Endothelial cell of umbilical vein (primary cell): Measurements from ENCODE around the gene SLAMF1. TPM values are rescaled to one million over a fixed set of nuclear protein-coding genes. Genes with fewer than 3 reads are reported as not detected.

Experiments
- BruUV-seq: library from RNA; stranded (reverse); fragments of 400-500 nt; replicated peaks from 2 replicates; lab custom pipeline; 2021; lab: Mats Ljungman, UMichigan
- CTCF ChIA-PET: fragments of 300-600, 350-600 bp; sonication (Branson Sonifier 250); formaldehyde crosslinking; loops from one replicate; lab custom pipeline; 2021; ENCODE audit warnings: antibody characterized with exemption, inconsistent platforms; lab: Charles Lee
- POLR2A ChIA-PET: fragments of 300-600, 350-600 bp; sonication (Branson Sonifier 250); formaldehyde crosslinking; loops from one replicate; lab custom pipeline; 2021; ENCODE audit warnings: antibody characterized with exemption, inconsistent platforms; lab: Charles Lee
- DNase-seq: peaks from one replicate; pipeline ENCODE4 v3.0.0-alpha.2; 2011; ENCODE audit warnings: low read depth, low spot score
- FAIRE-seq: peaks from 2 replicates; lab custom pipeline; 2011; peaks lifted over from hg19 to GRCh38; lab: Jason Lieb, UNC
- H2AFZ ChIP-seq: 2 replicates; pipeline ENCODE4 v1.6.0; 2012; ENCODE audit warnings: low read depth, low read length, control low read depth, inconsistent platforms
- H3K27ac ChIP-seq: 2 replicates; pipeline ENCODE4 v1.5.1; 2011; ENCODE audit warnings: low read depth, mild to moderate bottlenecking, control low read depth, low read length, moderate library complexity; ENCODE audit not compliant: insufficient read depth
- H3K27me3 ChIP-seq, 2 experiments: 2 replicates each; pipeline versions ENCODE4 v1.6.0 to v1.6.1; 2011; ENCODE audit warnings: low read length in 2 of 2, mixed read lengths in 1 of 2; ENCODE audit not compliant: control insufficient read depth in 2 of 2, insufficient read depth in 2 of 2
- H3K36me3 ChIP-seq, 2 experiments: 2 replicates in 1 of 2; 3 replicates in 1 of 2; pipeline ENCODE4 v1.5.1; 2011; ENCODE audit warnings: low read length in 2 of 2, mild to moderate bottlenecking in 1 of 2, moderate library complexity in 1 of 2; ENCODE audit not compliant: control insufficient read depth in 2 of 2, insufficient read depth in 2 of 2; ENCODE audit errors: extremely low read depth in 1 of 2
- H3K4me1 ChIP-seq: 3 replicates; pipeline ENCODE4 v1.5.1; 2011; ENCODE audit warnings: mild to moderate bottlenecking, low read length; ENCODE audit not compliant: control insufficient read depth, insufficient read depth; ENCODE audit errors: extremely low read depth
- H3K4me2 ChIP-seq: 2 replicates; pipeline ENCODE4 v1.6.1; 2011; ENCODE audit warnings: low read length, control low read depth, mixed read lengths; ENCODE audit not compliant: insufficient read depth
- H3K4me3 ChIP-seq, 3 experiments: fragments of 200-600 bp in 1 of 3; sonication (generic), shearing (Covaris generic) in 1 of 3; replicated peaks in 1 of 3; 2 replicates each; pipeline ENCODE4 v1.5.1; 2011 to 2016; ENCODE audit warnings: control low read depth in 3 of 3, low read length in 3 of 3, mild to moderate bottlenecking in 2 of 3, inconsistent platforms in 1 of 3, low read depth in 1 of 3, moderate library complexity in 1 of 3; ENCODE audit not compliant: insufficient read depth in 1 of 3
- H3K79me2 ChIP-seq: 2 replicates; pipeline ENCODE4 v1.6.0; 2012; ENCODE audit warnings: low read length, inconsistent platforms; ENCODE audit not compliant: control insufficient read depth, insufficient read depth
- H3K9ac ChIP-seq: replicated peaks from 2 replicates; pipeline ENCODE3; 2011; ENCODE audit warnings: low read length, control low read depth; ENCODE audit not compliant: insufficient read depth; ENCODE audit errors: extremely low read depth
- H3K9me1 ChIP-seq: replicated peaks from 3 replicates; pipeline ENCODE4 v1.6.0; 2011; ENCODE audit warnings: mild to moderate bottlenecking, low read length; ENCODE audit not compliant: control insufficient read depth, insufficient read depth; ENCODE audit errors: extremely low read depth
- H3K9me3 ChIP-seq: replicated peaks from 2 replicates; pipeline ENCODE4 v1.5.1; 2012; ENCODE audit warnings: low read length, inconsistent platforms; ENCODE audit not compliant: control insufficient read depth, insufficient read depth
- H4K20me1 ChIP-seq: replicated peaks from 2 replicates; pipeline ENCODE3; 2011; ENCODE audit warnings: mild to moderate bottlenecking, low read length; ENCODE audit not compliant: control insufficient read depth, insufficient read depth; ENCODE audit errors: extremely low read depth
- CTCF ChIP-seq, 2 donors: IDR thresholded peaks; 1 replicate in 1 of 2; 2 replicates in 1 of 2; pipeline ENCODE4 v1.5.1; 2011; ENCODE audit warnings: low read length in 2 of 2, mild to moderate bottlenecking in 2 of 2, moderate library complexity in 2 of 2, control low read depth in 1 of 2, inconsistent platforms in 1 of 2, low read depth in 1 of 2; ENCODE audit not compliant: insufficient read depth in 1 of 2; ENCODE audit errors: extremely low read depth in 1 of 2
- EZH2 ChIP-seq: IDR thresholded peaks from 2 replicates; pipeline ENCODE4 v1.6.1; 2012; ENCODE audit warnings: borderline replicate concordance, low read depth, mild to moderate bottlenecking, moderate library complexity, low read length, inconsistent platforms; ENCODE audit not compliant: severe bottlenecking
- FOS ChIP-seq: IDR thresholded peaks from 2 replicates; pipeline ENCODE4 v1.6.1; 2011; ENCODE audit warnings: mild to moderate bottlenecking, low read length, moderate library complexity, borderline replicate concordance; ENCODE audit not compliant: insufficient read depth
- GATA2 ChIP-seq: IDR thresholded peaks from 2 replicates; pipeline ENCODE4 v1.7.0; 2011; ENCODE audit warnings: low read depth, mild to moderate bottlenecking, moderate library complexity, mixed read lengths, low read length; ENCODE audit not compliant: insufficient read length, insufficient read depth
- JUN ChIP-seq: IDR thresholded peaks from 2 replicates; pipeline ENCODE4 v1.6.1; 2011; ENCODE audit warnings: borderline replicate concordance, low read depth; ENCODE audit not compliant: insufficient read length, insufficient read depth
- MAX ChIP-seq: IDR thresholded peaks from 2 replicates; pipeline ENCODE4 v1.6.1; 2011; ENCODE audit not compliant: insufficient read depth, insufficient read length
- MYC ChIP-seq: IDR thresholded peaks from one replicate; pipeline ENCODE4 v1.6.1; 2011; ENCODE audit warnings: mild to moderate bottlenecking, low read depth, low read length
- POLR2A ChIP-seq: IDR thresholded peaks from 2 replicates; pipeline ENCODE4 v1.6.1; 2012; ENCODE audit warnings: low read depth, mild to moderate bottlenecking, control low read depth, low read length
- POLR2AphosphoS5 ChIP-seq: IDR thresholded peaks from 2 replicates; pipeline ENCODE4 v1.6.1; 2012; ENCODE audit warnings: low read depth, mild to moderate bottlenecking, control low read depth, low read length, moderate library complexity; ENCODE audit not compliant: insufficient read depth
- dilution Hi-C: fragments of 300-500 bp; cut with MboI; formaldehyde crosslinking; loops from one replicate; pipeline ENCODE4 v1.15.0; 2019; ENCODE audit warnings: low sequenced_read_pairs; ENCODE audit not compliant: extremely low pct_ligation_motif_present
- intact Hi-C: fragments of 100-400 bp; cut with micrococcal nuclease; formaldehyde crosslinking; loops from one replicate; pipeline ENCODE4 v1.10.0; 2022
- polyA plus RNA-seq, 4 experiments: library from polyadenylated mRNA; depleted of rRNA in 3 of 4; stranded (reverse) in 3 of 4; unstranded in 1 of 4; fragments of >200 nt; gene quantifications; 2 replicates each; pipeline versions ENCODE4 v1.2.1 to v1.2.3, GENCODE V29; 2011 to 2012; ENCODE audit warnings: missing spikeins in 1 of 4
- total RNA-seq: library from RNA; stranded (reverse); gene quantifications from 2 replicates; pipeline ENCODE4 v1.2.3, GENCODE V29; 2021

Gene SLAMF1
- total and polyA plus RNA-seq, 2 donors (not counting 3 experiments of a cell fraction or from before 2014, with no cell fraction given): not detected

- no peak overlapping the region for H3K27ac ChIP-seq
- no peaks in the 10 kb centered on the region for H3K27me3 ChIP-seq
- no peak for TF ChIP-seq MAX
- TF ChIP-seq EZH2: no peak
- no peak for TF ChIP-seq CTCF (IDR thresholded peaks at IDR 0.05; ENCODE audit: extremely low read depth in 1 of 2, insufficient read depth in 1 of 2, low read depth in 1 of 2, low read length in 2 of 2)
- no peak for TF ChIP-seq GATA2
- no peak for TF ChIP-seq FOS
- TF ChIP-seq JUN: no peak
- no peak for TF ChIP-seq MYC
- no peak for TF ChIP-seq POLR2AphosphoS5
- no peak for TF ChIP-seq POLR2A
- intact Hi-C loops: no loop called here
- H3K9me3 ChIP-seq: no peaks in the 10 kb centered on the region
- H3K4me1 ChIP-seq: no peaks in the 10 kb centered on the region
- no peak overlapping the region for H3K9ac ChIP-seq
- POLR2A ChIA-PET: no interaction called here
- H3K9me1 ChIP-seq: no peaks in the 10 kb centered on the region
- FAIRE-seq (no peak), DNase-seq (no peak)
- dilution Hi-C loops: no loop called here
- no peak overlapping the region for H3K4me2 ChIP-seq
- no peak overlapping the region for H3K4me3 ChIP-seq
- H3K36me3 ChIP-seq: no peaks in the 10 kb centered on the region
- no peaks in the 10 kb centered on the region for H4K20me1 ChIP-seq
- BruUV-seq: no TSS peak
- H2AFZ ChIP-seq: no peak overlapping the region
- H3K79me2 ChIP-seq: no peaks in the 10 kb centered on the region
- CTCF ChIA-PET: interaction anchor here (1.3 kb wide), 1 partner anchor 18 kb away, joined by 3 read pairs; no protein-coding TSS in a partner anchor
Observed at GRCh38 chr1:160657250-160657781, 10.5 kb upstream of the SLAMF1 start.
